OCI-LY7 (cell line): ENCODE results near the gene TECPR2.

Source experiments
- CTCF ChIP-seq: fragments of 200-600 bp; sonication (generic); conservative IDR thresholded peaks from 2 replicates; pipeline ENCODE4 v1.5.1; 2014; ENCODE audit warnings: mild to moderate bottlenecking, antibody characterized with exemption, low read length, moderate library complexity, mixed read lengths
- EZH2phosphoT487 ChIP-seq: fragments of 200-600 bp; sonication (generic); IDR thresholded peaks from 2 replicates; pipeline ENCODE4 v1.6.1; 2018; ENCODE audit warnings: low read depth, borderline replicate concordance, mild to moderate bottlenecking, mixed run types, antibody characterized with exemption, low read length, moderate library complexity, mixed read lengths

- TF ChIP-seq CTCF (no peak), EZH2phosphoT487 (no peak)
Observed at GRCh38 chr14:102341566-102341965, 21.2 kb upstream of the TECPR2 start.
